GM19351 (cell line): ENCODE measurements around the gene DELE1.
A peak's percentile ranks its signal among the peaks of the same experiment; 100 is the strongest.

ENCODE experiments used
- ATAC-seq: cut with Tn5 transposase; IDR thresholded peaks from one replicate; pipeline ENCODE4 v1.9.1; 2021; ENCODE audit warnings: mild to moderate bottlenecking, moderate library complexity; ENCODE audit not compliant: unreplicated experiment

The DELE1 gene, protein sequence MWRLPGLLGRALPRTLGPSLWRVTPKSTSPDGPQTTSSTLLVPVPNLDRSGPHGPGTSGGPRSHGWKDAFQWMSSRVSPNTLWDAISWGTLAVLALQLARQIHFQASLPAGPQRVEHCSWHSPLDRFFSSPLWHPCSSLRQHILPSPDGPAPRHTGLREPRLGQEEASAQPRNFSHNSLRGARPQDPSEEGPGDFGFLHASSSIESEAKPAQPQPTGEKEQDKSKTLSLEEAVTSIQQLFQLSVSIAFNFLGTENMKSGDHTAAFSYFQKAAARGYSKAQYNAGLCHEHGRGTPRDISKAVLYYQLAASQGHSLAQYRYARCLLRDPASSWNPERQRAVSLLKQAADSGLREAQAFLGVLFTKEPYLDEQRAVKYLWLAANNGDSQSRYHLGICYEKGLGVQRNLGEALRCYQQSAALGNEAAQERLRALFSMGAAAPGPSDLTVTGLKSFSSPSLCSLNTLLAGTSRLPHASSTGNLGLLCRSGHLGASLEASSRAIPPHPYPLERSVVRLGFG

DNA sequence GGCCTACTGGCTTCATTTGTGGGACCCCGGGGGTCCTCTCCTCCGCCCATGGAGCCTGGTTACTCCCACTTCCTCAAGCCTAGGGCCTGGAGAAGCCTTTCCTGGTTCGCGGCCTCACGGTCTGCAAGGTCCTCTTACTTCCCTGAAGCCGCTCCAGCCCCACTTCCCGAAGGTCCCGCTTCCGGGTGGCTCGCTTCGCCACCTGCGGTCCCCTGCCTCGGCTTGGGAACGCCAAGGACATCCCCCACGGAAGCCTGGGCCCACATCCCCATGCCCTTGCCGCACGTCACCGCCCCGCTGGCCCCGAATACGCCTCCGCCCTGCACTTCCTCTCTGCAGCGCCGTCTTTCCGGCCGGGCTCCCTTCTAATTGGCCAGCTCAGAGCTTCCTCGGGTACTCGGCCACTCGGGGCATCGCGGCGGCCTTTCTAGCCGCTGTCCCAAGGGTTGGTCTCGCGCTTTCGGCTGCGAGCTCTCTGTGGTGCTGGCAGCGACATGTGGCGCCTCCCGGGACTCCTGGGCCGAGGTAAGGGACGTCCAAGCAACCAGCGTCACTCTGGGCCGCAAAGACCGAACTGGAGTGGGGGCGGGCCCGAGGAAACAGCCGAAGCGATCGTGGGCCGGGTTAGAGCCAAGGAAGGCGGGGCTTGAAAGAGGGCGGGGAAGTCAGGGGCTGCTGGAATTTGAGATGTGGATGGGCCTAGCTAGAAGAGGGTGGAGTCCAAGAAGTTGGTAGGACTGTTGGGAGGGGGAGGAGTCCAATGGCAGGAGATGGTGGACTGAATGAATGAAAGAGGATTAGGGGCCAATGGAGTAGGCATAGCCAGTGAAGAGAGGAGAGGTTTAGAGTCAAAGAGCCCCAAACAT, at the start of gene DELE1:
TSS of gene DELE1 (plus strand) at position 424 of the 866 bp plus-strand sequence. CDS start at position 495, 71 bp downstream.
- peak; percentile 96 for ATAC-seq

DNA sequence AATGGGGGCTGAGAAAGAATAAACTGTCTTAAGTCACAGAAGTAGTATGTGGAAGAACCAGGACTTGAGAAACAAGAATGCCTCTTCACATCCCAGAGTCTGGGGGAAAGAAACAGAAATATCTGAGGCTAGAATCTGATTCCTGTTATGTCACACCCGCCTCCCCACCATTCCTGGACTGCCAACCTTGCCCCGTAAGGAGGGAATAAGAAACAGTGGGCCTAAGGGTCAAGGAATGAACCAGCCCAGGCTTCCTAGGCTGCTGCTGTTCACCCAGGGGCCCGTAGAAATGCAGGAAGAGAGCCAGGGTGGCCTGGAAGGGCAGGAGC, 49.8 kb upstream of the DELE1 start:
- ATAC-seq: no peak

DNA sequence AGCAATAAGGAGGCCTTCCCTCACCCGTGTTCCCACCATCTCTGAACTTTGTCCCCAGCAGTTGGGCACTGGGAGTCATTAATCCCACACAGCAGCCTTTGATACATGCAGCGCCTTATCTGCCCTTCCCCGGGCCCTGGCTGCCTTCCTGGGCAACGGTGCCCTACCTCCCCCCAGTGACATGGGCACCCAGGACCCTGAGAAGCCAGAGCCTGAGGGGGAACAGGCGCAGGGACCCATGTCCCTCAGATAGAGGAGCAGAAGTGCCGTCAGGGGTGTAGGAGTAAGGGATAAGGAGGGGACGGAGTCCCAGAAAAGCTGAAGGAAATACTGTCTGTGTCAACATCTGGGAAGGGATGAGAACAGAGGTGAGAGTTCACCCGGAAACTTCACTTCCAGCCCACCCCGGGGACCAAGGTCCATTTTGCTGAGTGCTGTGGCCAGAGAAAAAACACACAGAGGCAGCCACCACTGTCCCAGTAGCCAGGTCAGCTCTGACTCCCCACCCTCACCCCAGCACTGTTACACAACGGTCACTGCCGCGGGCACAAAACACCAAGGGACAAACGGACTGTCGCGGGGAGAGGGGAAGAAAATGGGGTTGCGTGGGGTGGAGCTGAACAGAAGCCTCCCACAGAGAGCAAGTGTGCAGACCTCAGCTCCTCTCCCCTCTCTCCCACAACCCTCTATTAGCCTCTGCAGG, 49.3 kb upstream of the DELE1 start:
- ATAC-seq: no peak

DNA sequence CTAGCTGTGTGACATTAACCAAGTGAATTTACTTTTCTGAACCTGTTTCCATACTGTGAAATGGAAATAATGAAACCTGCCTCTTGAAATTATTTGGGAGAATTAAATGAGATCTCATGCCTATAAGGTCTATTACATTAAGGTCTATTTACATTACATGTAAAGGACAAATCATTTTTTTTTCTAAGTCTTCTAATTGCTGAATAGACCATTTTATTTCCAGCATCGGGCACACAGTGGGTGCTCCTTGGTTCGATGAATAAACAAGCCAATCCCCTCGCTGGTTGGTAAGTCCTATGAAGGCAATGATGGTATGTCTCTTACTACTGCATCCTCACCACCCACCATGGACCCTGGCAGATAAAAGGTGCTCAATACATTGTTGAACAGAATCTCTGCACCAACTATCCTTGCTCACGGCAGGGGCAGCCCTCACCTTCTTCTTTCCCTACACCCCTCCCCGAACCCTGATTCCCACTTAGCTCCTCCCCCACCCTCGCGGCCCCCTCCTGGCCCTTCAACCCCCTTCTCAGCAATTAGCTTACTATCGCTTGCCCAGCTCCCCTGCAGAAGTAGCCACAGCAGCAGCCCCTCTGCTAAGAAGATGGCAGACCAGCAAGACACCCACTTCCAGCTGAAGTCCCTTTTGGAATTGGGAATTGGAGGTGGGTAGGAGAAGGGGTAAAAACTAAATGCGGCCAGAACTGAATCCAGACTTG, 48.5 kb upstream of the DELE1 start:
- ATAC-seq: no peak

DNA sequence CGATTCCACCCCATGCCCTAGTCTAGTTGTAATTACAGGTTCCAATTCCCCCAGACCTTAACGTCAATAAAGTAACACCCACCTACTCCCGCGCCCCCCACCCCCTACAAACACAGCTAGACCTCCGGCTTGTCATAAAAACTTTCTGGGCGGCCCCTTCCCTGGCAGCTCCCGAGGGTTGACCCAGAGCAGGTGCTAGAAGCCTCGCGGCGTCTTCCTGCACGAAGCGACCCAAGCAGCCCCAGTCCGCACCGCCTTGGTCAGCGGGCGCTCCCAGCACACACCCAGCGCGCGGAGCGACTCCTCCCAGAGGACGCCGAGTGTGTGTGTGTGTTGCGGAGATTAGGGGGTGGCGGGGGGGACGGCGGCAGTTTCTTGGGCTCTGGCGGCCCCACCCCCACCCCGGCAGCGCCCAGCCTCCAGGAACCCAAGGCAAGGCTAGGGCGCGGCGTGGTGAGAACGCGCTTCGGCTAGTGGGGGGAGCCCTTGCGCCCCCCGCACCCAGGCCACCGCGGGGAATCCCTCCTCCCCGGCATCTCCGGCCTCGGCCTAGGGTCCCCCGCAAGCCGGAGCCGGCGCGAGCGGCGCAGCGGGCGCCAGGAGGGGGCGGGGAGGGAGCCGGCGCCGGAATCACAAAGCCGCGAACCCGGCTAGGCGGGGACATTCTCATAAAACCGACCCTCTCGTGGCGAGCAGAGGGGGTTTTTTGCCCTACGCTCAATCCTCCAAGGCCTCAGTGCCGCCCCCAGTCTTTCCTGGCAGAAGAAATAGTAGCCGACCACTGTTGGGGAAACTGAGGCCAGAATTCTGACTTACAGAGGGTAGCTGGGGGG, 47.7 kb upstream of the DELE1 start:
- ATAC-seq: no peak

DNA sequence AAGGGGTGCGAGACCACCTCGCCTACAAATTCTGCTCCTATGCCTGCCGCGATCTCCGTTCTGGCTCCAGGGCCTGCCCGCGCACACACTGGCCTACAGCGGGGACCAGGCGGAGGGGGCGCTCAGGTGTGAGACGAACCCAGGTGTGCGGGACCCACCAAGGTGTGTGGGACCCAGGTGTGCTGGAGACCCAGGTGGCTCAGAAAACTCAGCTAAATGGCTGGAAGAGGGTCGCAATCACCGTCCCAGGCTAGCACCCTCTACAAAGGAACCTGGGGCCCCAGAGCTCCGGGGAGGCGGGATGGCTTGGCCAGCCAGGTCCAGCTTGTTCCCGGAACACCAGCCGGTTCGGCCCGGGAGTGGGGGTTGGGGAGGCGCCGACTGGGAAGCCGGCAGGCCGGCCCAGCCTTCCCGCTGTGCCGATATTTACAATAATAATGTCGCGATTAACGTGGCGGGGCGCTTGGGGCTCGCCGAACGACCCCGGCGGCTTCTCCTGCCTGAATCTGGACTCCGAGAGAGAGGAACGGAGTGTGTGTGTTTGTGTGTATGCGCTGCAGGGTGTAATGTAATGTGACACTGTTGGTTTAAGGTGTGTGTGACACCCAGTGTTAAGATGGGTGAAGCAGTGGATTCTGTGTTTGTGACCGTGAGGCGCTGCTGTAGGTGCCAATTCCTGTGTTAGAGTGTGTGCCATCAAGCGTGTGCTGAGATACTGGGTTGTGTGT, 46.9 kb upstream of the DELE1 start:
- no peak for ATAC-seq

DNA sequence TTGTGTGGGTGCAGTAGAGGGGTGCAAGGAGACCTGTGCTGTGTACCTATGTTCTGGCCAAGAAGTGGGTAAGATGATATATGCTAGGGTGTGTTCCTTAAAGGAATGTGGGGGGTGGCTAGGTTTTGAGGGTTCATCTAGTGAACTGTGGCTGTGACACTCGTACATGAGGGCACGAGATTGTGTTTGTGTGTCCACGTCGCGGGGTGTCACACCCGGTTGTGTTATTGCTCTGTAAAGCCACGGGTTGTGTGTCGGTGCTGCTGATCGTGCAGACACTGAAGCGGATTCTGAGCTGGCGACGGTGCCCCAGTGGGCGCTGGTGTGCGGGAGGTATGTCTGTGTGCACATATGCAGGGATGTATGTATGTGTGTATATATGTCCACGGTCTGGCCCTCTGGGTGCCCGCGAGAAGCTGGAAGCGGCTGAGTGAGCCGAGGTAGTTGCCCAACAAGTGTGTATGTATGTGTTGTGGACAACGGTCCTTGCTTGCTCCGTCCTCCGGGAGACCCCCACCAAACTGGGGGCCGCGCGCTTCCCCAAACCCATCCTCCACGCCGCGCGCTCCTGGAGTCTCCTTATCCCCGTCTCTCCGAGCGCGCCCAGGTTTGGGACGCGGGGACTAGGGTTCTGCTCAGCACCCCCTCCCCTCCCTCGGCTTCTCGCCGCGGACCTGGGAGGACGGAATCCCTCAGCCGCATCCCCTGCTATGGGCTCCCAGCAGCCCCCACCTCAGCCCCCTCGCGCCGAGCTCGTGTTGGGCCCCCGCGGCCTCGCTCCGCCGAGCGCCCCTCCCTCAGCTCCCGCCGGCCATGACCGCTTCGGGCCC, 46.1 kb upstream of the DELE1 start:
- ATAC-seq: no peak

DNA sequence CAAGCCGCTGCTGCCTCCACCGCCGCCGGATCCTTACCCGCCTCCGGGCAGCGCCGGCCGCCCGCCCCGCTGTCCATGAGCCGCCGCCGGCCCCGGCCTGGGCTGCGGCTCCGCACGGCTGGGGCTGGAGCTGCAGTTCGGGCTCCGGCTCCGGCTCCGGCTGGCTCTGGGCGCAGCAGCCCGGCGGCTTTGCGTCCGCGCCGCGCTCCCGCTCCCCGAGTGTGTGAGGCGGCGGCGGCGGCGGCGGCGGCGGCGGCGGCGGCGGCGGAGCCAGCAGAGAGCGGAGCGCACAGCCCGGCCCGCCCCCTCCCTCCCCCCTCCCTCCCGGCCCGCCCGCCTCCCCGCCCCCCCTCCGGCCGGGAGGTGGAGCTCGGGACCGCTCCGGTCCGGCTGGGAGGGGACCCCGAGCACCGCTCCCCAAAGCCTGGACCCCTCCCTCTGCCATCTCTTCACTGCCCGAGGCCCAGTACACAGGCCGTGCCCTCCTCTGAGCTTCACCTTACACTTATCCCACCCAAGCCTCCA, 45.4 kb upstream of the DELE1 start, which contains the start of gene PCDH1:
TSS of gene PCDH1 (minus strand) at position 225 of the 525 bp plus-strand sequence. CDS start at position 77, 148 bp downstream.
- ATAC-seq: no peak

DNA sequence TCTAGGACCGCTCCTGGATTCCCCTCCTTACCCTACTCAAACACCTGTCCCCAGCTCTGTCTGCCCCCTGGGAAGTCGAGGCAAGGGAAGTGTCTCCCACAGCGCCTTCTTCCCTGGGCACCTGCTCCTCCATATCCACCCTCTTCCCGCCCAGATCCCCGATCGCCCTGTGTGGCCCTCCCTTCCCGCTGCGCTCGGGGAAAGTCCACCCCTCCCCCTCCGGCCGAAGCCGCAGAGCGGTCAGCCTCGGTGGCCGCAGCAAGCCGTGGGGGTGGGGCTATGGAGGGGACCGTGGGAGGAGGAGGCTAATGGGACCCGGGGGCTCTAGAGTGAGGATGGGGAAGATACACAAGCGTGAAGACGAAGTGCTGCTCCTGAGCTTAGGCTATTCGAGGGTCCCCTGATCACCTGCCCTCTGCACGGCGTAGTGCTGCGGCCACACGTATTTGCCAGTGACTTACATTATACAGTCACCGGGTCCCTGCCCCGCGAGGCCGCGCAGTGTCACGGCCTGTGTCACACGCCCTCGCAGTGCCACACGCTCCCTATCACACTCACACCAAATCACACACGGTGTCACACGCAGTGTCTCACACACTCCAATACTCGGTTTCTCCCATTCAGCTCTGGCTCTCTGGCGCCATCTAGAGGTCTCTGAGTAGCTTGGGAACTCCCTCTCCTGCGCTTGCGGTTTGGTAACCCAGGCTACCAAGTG, 44.8 kb upstream of the DELE1 start:
- peak; percentile 84 for ATAC-seq

DNA sequence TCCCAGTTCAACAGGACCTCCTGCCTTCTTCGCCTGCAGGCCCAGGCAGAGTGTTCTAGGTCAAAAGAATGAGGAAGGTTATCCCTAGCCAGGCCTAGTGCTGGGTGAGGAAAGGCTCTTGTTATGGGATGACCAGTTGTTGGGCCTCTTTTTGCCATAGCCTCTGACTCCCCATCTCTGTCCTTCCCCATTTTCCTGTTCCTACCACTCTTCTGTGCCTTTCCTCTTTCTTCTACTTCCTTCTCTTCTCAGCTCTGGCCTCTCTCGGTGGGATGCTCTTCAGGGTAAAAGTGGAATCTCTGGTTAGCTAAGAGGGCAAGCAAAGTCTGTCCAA, 44.3 kb upstream of the DELE1 start:
- no peak for ATAC-seq

DNA sequence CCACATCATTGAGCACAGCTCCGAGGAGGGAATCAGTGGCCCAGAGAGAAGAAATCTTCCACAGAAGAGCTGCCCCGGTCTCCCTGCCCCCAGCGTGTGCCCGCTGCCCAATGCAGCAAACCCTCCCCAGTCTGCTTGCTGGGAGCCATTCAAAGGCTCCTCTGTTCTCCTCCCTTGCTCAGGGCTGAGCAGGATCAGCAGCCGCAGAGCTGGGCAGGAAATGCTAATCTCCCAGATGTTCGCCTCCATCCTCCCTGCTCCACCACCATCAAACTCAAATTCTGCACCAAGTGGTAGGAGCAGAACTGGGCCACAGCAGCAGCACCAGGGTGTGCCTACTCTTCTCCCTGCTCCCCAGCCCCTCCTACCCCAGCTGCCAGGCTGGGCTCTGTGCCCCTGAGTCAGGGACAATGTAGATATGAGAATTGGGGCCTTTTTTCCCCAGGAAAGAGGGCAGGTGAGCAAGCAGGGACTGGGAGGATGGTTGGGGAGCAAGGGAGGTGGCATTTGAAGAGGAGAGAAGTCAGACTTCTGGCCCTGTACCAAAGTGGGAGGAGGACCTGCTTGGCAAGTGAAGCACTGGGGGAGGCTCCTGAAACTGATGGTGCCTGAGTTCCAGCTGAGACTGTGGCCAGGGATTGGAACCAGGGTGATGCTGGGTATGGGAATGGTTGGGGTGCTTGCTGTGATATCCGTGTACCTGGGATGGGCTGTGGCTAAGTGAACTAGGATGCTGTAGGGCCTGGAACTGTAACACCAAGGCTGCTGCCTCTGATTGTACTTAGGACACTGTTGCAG, 43.5 kb upstream of the DELE1 start:
- ATAC-seq: no peak

DNA sequence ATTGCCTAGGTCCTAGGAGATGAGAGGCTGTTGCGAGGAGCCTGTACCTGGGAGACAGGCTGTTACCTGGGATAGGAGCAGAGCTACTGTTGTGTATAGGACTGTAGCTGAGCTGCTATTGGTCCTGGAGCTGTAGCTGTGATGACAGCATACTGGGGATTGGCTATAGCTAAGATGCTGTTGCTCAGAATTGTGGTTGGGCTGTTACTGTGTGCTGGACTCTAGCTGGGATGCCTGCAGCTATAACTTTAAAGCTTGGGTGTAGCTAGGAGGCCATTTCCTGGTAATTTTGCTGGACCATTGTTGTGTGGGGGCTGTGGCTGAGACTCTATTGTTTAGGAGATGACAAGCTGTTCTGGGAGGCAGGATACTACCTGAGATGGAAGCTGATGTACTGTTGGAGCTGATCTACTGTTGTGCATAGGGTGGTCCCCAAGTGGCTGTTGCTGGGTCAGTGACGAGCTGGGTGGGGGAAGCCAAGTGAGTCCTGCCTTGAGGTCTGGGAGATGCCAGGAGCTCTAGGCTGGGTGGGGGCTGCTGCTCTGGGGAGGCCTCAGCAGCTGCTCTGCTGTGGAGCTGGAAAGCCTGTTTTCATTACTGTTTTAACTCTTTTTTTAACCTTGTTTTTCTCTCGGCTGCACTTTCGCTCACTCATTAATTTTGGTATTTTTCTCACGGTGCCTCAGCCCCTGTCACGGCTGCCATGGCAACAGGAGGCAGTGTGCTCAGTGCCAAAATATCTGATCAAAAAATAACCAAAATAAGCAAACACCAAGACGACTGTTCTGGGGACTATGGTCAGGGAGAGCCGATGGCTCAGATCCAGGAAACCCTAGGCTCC, 42.5 kb upstream of the DELE1 start:
- ATAC-seq: no peak

DNA sequence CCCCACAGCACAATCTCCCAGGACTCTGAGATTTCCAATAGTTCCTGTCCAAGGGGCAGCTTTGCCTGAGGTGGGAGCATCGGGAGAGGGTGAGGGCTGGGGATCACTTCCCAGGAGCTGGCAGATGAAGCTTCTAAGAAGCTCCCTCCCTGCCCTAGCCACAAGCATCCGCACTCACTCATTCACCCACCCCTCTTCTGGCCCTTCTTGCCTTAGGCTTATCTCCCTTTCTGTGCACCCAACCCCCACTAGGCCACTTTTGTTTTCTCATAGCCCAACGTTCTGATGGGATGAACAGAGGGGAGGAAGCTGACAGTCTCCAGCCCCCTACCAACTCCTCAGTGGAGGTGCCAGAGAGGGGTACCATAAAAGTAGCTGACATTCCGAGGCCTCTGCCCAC, 41.8 kb upstream of the DELE1 start:
- ATAC-seq: no peak

DNA sequence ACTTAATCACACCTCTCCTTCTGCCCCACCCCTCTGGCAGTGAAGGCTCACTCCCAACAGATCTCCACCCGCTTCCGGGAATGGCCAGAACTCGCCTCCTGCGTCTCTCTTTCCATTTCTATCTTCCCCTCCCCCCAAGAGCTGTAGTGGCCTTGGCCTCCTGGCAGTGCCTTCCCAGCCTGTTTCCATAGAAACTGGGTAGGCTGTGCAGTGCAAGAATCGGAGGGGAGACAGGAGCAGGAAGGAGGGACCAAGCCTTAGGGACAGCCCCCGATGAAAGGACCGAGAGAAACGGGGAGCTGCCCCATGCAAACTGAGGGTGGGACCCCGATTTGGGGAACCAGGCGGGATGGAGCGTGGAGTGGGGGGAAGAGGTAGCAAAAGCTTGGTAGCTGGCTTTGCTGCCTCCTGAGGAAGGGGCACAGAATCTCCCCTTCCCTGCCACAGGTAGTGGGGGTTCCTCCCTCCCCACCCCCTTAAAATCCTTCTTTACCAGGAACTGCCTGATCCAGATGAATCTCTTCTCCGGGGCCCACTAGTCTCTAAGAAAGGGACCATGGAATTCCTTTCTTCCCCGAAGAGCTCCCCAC, 41.0 kb upstream of the DELE1 start:
- ATAC-seq: no peak

DNA sequence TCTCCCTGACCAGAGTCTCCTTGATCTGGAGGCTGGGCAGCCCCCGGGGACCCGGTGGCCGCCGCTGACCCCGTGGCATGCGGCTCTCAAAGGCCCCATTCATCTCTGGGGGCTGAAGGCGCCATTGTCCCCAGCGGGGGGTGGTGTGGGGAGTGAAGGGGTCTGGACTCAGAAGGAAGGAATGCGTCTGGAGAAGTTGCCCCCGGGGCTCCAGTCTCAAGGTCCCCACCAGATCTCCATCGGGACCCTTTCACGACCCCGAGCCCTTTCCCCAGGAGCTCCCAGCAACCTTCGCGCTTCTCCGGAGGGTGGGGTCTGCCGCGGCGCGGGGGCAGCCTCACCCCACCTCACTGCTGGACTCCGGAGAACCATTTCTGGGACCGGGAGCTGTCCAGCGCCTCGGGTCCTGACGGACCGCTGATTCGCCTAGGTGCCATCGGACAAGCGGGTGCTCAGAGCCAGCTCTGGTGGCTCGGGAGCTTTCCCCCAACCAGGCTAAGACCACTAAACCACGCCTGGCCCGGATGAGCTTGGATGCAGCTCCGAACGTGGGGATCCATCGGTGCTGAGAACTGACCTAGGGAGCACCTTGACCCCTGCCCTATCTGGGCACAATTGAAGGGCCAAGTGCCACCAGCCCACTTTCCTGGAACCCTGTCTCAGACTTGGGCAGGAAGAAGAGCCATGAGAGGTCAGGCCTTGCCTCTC, 40.3 kb upstream of the DELE1 start:
- ATAC-seq: no peak
